HG03558 (cell line): ENCODE results near the gene KISS1.
"Not testable (repeated sequence)": the region's sequence is repeated elsewhere in the genome, so short reads cannot be mapped to it uniquely, and the experiment has no call there.

Experiments
- ATAC-seq: cut with Tn5 transposase; IDR thresholded peaks from one replicate; pipeline ENCODE4 v1.9.1; 2021; ENCODE audit warnings: moderate number of reproducible peaks; ENCODE audit not compliant: unreplicated experiment; ENCODE audit errors: extremely low read depth

The KISS1 gene

GRCh38 chr1:204196068-204196795 lies at the start of gene KISS1:
Gene KISS1 (minus strand): TSS chr1:204196491. CDS start chr1:204192876, 3,615 bp downstream.
- no peak for ATAC-seq

DNA sequence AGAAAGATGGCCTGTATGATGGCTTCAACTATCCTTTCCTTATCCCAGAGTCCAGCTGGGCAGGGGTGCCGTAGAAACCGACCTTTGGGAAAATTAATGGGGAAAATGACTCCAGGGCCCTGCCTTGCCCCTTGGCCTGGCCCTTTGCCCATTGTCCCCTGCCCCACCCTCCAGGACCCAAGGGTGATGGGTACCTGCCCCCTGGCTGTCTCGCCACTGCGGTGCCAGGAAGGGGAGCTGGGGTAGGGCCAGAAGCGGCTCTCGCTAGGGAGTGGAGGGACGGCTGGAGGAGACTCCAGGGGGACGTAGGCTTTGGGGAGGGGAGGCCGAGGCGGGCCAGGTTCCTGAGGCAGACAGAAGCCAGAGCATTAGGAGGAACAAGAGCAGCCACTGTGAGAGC lies 46.6 kb upstream of the KISS1 start:
- ATAC-seq = no peak

- ATAC-seq = no peak
Measured at GRCh38 chr1:204241914-204242313, 45.6 kb upstream of the KISS1 start.

DNA sequence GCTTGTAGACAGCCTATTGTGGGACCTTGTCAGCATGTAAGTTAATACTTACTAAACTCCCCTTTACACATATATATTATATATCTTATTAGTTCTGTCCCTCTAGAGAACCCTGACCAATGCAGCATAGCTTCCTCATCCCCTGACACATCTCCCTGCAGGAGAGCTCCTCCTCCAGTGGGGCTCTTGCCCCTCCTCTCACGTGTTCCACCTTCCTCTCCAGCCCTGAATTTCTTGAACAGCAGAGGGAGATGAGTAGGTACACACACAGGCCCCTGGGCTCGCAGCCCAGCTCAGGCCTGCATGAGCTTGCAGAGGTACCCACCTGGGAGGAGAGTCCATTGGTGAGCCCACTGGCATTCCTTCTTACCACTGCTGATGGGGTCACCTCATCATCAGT lies 44.8 kb upstream of the KISS1 start:
- no peak for ATAC-seq

DNA sequence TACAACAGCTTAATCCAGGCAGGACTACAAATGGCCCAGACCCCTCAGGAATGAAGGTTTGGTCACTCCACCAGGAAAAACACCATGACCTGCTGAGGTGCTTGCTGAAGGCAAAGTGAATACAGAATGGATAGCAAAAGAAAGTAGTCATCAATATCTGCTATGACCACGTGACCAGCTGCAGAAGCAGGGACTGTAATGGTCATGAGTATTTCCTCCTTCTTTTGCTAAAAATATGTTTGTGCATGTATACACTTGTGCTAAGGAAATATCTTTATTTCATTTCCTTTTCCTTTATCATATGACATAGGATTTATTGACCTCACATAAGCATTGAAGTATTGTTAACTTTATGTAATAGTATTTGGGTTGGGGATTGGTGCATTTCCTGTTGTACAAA lies 43.9 kb upstream of the KISS1 start:
- no peak for ATAC-seq

GRCh38 chr1:204239401-204239800 lies 43.1 kb upstream of the KISS1 start:
- not testable (repeated sequence) for ATAC-seq

GRCh38 chr1:204238520-204238919 lies 42.2 kb upstream of the KISS1 start:
- ATAC-seq = not testable (repeated sequence)

- ATAC-seq = not testable (repeated sequence)
Measured at GRCh38 chr1:204237515-204237914, 41.2 kb upstream of the KISS1 start.

GRCh38 chr1:204232526-204232925 lies 36.2 kb upstream of the KISS1 start:
- no peak for ATAC-seq

DNA sequence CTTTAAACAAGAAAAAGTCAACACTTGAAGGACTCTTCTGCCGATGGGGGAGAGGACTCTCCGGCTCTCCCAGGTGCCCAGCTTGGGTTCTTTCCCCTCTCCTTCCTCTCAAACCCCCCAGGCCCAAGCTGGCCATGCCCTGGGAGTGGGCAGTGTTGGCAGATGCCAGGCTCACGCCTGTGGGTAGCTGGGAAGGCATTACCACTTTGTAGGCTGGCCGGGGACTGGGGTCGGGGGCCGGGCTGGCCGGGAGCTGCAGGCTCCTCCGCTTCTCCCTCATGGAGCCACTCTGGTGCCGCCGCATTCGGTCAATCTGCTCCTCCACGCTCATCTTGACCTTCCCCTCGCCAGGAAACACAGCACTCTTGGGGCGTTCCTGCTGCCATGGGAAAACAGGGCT lies 33.9 kb upstream of the KISS1 start:
- ATAC-seq = no peak

DNA sequence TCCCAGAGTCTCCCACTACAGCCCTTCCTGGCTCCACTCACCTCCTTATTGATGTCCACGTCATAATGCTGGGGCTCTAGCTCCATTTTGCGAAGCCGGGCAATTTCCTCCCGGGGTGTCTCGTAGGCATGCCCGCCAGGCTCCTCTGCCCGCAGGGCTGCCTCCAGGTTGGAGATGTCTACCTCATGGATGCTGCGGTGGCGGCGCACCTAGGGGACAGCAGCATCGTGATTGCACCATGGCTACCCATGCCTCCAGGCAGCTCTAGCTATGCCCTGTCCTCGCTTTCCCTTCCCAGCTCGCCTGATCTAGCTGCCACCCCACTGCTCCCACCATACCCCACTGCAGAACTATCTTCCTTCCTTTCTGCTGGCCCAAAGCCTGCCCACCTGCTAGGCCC lies 32.6 kb upstream of the KISS1 start:
- no peak for ATAC-seq

DNA sequence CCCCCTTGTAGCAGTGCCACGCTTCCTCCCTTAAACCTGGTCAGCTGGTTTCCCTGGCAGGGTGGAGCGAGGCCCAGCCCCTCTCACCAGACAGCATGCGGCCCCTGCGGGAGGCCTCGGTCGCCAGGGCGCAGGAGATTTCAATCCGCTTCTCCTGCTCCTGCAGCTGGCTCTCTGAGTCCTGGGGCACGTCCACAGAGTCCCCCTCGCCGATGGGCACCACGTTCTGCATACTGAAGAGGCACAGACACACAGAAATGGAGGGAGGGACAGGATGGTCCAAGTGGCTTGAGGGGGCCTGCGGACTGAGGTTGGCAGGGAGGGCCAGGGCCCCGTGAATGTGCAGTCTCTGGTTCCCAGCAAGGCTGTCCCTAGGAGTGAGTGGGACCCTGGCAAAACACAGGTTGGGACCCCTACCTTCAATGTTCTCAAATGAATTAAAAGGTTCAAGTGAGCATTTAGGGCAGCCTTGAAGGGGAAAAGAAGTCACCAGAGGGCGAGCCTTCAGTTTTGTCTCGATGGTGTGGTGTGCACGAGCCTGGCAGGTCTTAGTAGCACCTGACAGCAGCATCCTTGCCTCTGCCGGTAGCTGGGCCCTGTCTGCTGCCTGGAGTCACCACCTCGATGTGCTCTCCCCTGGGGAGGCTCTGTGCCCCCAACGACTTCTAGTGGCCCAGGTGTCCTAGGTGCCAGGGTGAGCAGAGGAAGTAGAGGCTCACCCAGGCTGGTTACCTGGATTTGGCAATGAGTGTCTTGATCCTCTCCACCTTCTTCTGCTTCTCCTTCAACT lies 31.9 kb upstream of the KISS1 start:
- ATAC-seq = no peak

DNA sequence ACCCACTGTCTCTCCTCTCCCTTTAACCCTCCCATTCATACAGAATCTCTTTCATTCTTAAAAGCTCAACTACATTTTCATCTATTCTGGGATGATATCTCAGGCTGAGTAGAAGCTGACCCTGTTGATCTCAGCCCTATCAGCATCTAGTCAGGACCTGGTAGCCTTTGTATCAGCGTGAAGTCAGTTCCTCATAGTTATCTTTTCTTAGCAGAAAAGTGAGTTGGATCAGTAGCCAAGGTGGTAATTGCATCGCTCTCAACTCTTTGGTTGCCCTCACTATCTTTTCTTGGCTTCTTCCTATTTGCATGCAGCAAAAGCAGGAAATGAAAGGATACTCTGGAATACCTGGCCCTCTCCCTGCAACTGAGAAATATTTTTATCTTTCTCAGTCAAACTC lies 31.1 kb upstream of the KISS1 start:
- no peak for ATAC-seq

- no peak for ATAC-seq
Measured at GRCh38 chr1:204225841-204226735, 29.8 kb upstream of the KISS1 start.

- no peak for ATAC-seq
Measured at GRCh38 chr1:204224655-204225054, 28.4 kb upstream of the KISS1 start.

- ATAC-seq = no peak
Measured at GRCh38 chr1:204223129-204223860, 27.0 kb upstream of the KISS1 start.

DNA sequence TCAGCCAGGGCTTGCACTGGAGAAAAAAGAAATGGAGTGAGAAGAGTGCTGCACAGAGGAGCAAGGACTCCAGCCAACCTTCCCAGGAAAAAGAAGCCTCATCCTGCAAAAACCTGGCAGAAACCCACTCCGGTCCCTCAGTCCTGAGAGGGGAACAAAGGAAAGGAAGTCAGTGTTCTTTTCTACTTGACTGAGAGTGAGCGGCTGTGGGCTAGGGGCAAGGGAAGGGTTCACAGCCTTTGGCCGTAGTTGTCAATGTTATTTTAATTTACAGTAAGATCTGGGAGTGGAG lies 26.4 kb upstream of the KISS1 start:
- ATAC-seq = no peak

DNA sequence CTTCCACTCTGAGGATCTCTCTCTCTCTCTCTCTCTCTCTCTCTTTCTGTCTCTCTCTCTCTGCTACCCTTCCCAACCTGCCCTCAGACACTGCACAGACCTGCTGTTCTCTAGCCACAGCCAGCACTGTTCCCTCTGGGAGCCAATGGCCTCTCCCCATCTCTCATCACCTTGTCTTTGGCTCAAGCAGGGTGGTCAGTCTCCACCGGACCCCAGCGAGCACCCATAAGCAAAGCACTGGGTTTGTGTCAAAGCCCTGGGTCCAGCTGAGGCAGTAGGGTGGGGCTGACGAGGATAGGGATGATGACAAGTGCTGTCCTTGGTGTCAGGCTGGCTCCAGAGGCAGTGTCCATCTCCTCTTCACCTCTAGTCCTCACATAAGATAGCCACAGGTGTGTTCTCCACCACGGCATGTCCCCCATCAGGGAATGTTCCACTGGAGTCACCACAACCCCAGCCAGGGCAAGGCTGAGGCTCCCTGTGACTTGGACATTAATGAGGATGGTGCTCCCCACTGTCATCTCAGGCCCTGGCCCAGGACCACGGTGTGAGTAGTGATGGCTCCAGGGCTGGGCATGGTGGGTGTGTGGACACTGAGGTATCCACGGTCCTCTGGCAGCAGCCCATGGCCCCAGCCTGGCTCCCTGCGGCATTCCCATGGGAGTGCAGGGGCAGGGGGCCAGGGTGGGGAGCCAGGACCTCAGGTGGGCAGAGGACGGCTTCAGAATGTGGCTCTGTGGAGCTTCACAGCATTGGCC lies 25.9 kb upstream of the KISS1 start:
- ATAC-seq = no peak

DNA sequence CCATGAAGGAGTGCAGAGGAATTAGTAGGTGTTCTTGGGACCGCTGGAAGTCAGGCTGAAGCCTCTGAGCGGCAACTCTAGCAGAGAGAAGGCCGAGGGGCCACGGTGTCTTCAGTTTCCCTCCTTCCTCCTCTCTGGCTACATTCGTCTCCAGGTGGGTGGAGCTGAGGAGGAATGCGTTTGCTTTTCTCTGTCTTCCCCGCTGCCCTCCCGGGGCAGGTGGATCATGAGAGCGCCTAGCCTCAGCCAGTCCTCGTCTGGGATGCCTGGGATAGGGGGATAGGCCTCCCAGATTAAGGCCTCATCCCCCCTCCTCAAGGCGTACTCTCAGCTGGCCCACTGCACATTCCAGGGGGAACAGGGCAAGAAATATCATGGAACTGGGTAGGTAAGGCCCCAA lies 25.0 kb upstream of the KISS1 start:
- no peak for ATAC-seq
